OCI-LY1 (cell line): Measurements from ENCODE around the gene AURKAIP1.

Source experiments
- H2AFZ ChIP-seq: fragments of 200-600 bp; sonication (generic), shearing (Covaris generic); 2 replicates; pipeline ENCODE4 v1.6.0; 2014; ENCODE audit warnings: antibody characterized with exemption, mild to moderate bottlenecking, low read length
- H3F3A ChIP-seq: fragments of 200-600 bp; sonication (generic), shearing (Covaris generic); 2 replicates; pipeline ENCODE4 v1.6.0; 2014; ENCODE audit warnings: mild to moderate bottlenecking, antibody characterized with exemption, low read length, moderate library complexity; ENCODE audit not compliant: insufficient read depth
- H3K27ac ChIP-seq: fragments of 200-600 bp; sonication (generic); 2 replicates; pipeline ENCODE4 v1.5.1; 2014; ENCODE audit warnings: low read length, mixed run types, mild to moderate bottlenecking, low read depth; ENCODE audit not compliant: poor library complexity, severe bottlenecking
- H3K27me3 ChIP-seq: fragments of 200-600 bp; sonication (generic); 2 replicates; pipeline ENCODE4 v1.6.0; 2014; ENCODE audit warnings: antibody characterized with exemption, mild to moderate bottlenecking, low read length, moderate library complexity; ENCODE audit not compliant: insufficient read depth
- H3K36me3 ChIP-seq: fragments of 200-600 bp; sonication (generic); 2 replicates; pipeline ENCODE4 v1.6.1; 2014; ENCODE audit warnings: mild to moderate bottlenecking, antibody characterized with exemption, low read length, moderate library complexity, mixed read lengths; ENCODE audit not compliant: insufficient read depth
- H3K4me1 ChIP-seq: fragments of 200-600 bp; sonication (generic); 2 replicates; pipeline ENCODE4 v1.5.1; 2014; ENCODE audit warnings: mild to moderate bottlenecking, low read length, moderate library complexity; ENCODE audit not compliant: insufficient read depth, severe bottlenecking
- H3K4me2 ChIP-seq: fragments of 200-600 bp; sonication (generic), shearing (Covaris generic); 2 replicates; pipeline ENCODE4 v1.6.1; 2014; ENCODE audit warnings: low read length
- H3K4me3 ChIP-seq: fragments of 200-600 bp; sonication (generic); 2 replicates; pipeline ENCODE4 v1.5.1; 2014; ENCODE audit warnings: low read length, low read depth, mild to moderate bottlenecking, mixed read lengths; ENCODE audit not compliant: poor library complexity, severe bottlenecking
- H3K79me2 ChIP-seq: fragments of 200-600 bp; shearing (Covaris generic); 2 replicates; pipeline ENCODE4 v1.6.1; 2016; ENCODE audit warnings: mixed run types, low read length, mixed read lengths; ENCODE audit not compliant: insufficient read depth
- H3K9ac ChIP-seq: fragments of 200-600 bp; sonication (generic), shearing (Covaris generic); 2 replicates; pipeline ENCODE4 v1.6.1; 2014; ENCODE audit warnings: mild to moderate bottlenecking, low read length, mixed read lengths
- H3K9me2 ChIP-seq: fragments of 200-600 bp; sonication (generic), shearing (Covaris generic); 2 replicates; pipeline ENCODE4 v1.6.1; 2014; ENCODE audit warnings: low read depth, mild to moderate bottlenecking, low read length, mixed read lengths
- H3K9me3 ChIP-seq: fragments of 200-600 bp; shearing (Covaris generic); 2 replicates; pipeline ENCODE4 v1.6.1; 2014; ENCODE audit warnings: low read length, mixed read lengths
- H4K20me1 ChIP-seq: fragments of 200-600 bp; sonication (generic), shearing (Covaris generic); 2 replicates; pipeline ENCODE4 v1.6.0; 2016; ENCODE audit warnings: mild to moderate bottlenecking, low read length; ENCODE audit not compliant: insufficient read depth
- CTCF ChIP-seq: fragments of 200-600 bp; sonication (generic), shearing (Covaris generic); IDR thresholded peaks from 2 replicates; pipeline ENCODE4 v1.5.1; 2017; ENCODE audit warnings: mild to moderate bottlenecking, antibody characterized with exemption, low read length, moderate library complexity, mixed read lengths
- EZH2 ChIP-seq: fragments of 200-600 bp; sonication (generic), shearing (Covaris generic); IDR thresholded peaks from 2 replicates; pipeline ENCODE4 v1.8.0; 2017; ENCODE audit warnings: borderline replicate concordance, mixed run types, mild to moderate bottlenecking, antibody characterized with exemption, low read length, moderate library complexity, mixed read lengths

The AURKAIP1 gene

GRCh38 chr1:1344655-1345361 is 30.2 kb downstream of the AURKAIP1 start:
- Histone ChIP-seq H3K9ac (no peak overlapping the region), H3F3A (no peaks in the 10 kb centered on the region), H2AFZ (no peak overlapping the region), H4K20me1 (peaks cover 2% of the 10 kb centered on the region; the same call in 1 of the 2 replicates), H3K4me3 (no peak overlapping the region), H3K9me3 (no peaks in the 10 kb centered on the region), H3K27me3 (no peaks in the 10 kb centered on the region; the same call in 1 of the 2 replicates), H3K27ac (no peak overlapping the region), H3K9me2 (no peaks in the 10 kb centered on the region), H3K4me1 (peaks cover 14% of the 10 kb centered on the region), H3K4me2 (no peak overlapping the region), H3K36me3 (no peaks in the 10 kb centered on the region; the same call in 1 of the 2 replicates), H3K79me2 (no peaks in the 10 kb centered on the region)
- no peak for TF ChIP-seq EZH2
- peak; percentile 34; the same call in 1 of the 2 replicates for TF ChIP-seq CTCF

- Histone ChIP-seq H4K20me1 (peaks cover 2% of the 10 kb centered on the region; the same call in 1 of the 2 replicates), H3K4me3 (no peak overlapping the region), H3K36me3 (no peaks in the 10 kb centered on the region; the same call in 1 of the 2 replicates), H3K9ac (no peak overlapping the region), H2AFZ (no peak overlapping the region), H3K27me3 (no peaks in the 10 kb centered on the region; the same call in 1 of the 2 replicates), H3K9me2 (no peaks in the 10 kb centered on the region), H3K9me3 (no peaks in the 10 kb centered on the region), H3K4me2 (no peak overlapping the region), H3K4me1 (peaks cover 14% of the 10 kb centered on the region), H3F3A (no peaks in the 10 kb centered on the region), H3K79me2 (no peaks in the 10 kb centered on the region), H3K27ac (no peak overlapping the region)
- no peak for TF ChIP-seq CTCF
Observed at GRCh38 chr1:1343811-1344421, 31.1 kb downstream of the AURKAIP1 start.

GRCh38 chr1:1342584-1343115 is 32.4 kb downstream of the AURKAIP1 start:
- H4K20me1 ChIP-seq = peaks cover 2% of the 10 kb centered on the region; the same call in 1 of the 2 replicates
- H3K9me2 ChIP-seq = no peaks in the 10 kb centered on the region
- no peaks in the 10 kb centered on the region for H3K27me3 ChIP-seq
- no peaks in the 10 kb centered on the region for H3K79me2 ChIP-seq
- no peak overlapping the region for H3K27ac ChIP-seq
- peaks cover 4% of the 10 kb centered on the region for H3K4me1 ChIP-seq
- H3K9me3 ChIP-seq = no peaks in the 10 kb centered on the region
- H3K4me2 ChIP-seq = no peak overlapping the region
- TF ChIP-seq EZH2 = no peak
- TF ChIP-seq CTCF = no peak
- H3F3A ChIP-seq = no peaks in the 10 kb centered on the region
- no peak overlapping the region for H2AFZ ChIP-seq
- no peak overlapping the region for H3K9ac ChIP-seq
- H3K4me3 ChIP-seq = no peak overlapping the region
- H3K36me3 ChIP-seq = no peaks in the 10 kb centered on the region; the same call in 1 of the 2 replicates
